Stomach smooth muscle (tissue), 2 donors: ENCODE results near the gene FOXA3.

ENCODE experiments used
- H3K27ac ChIP-seq: one replicate; pipeline ENCODE4 v1.7.0; 2013; ENCODE audit warnings: mild to moderate bottlenecking, low read length, inconsistent platforms
- H3K27me3 ChIP-seq, 2 donors: one replicate each; pipeline ENCODE4 v1.7.0; 2013; ENCODE audit warnings: low read length in 2 of 2; ENCODE audit not compliant: insufficient read depth in 2 of 2, control insufficient read depth in 1 of 2
- H3K36me3 ChIP-seq, 2 donors: one replicate each; pipeline ENCODE4 v1.7.0; 2013; ENCODE audit warnings: low read length in 2 of 2; ENCODE audit not compliant: control insufficient read depth in 2 of 2, insufficient read depth in 2 of 2
- H3K4me1 ChIP-seq: one replicate; pipeline ENCODE4 v1.7.0; 2013; ENCODE audit warnings: low read length; ENCODE audit not compliant: control insufficient read depth, insufficient read depth
- H3K4me3 ChIP-seq, 2 donors: one replicate each; pipeline ENCODE4 v1.7.0; 2013; ENCODE audit warnings: low read length in 2 of 2
- H3K9ac ChIP-seq, 2 donors: one replicate each; pipeline ENCODE4 v1.7.0; 2013; ENCODE audit warnings: low read length in 2 of 2, mild to moderate bottlenecking in 1 of 2
- H3K9me3 ChIP-seq, 2 donors: one replicate each; pipeline ENCODE4 v1.7.0; 2013; ENCODE audit warnings: low read length in 2 of 2; ENCODE audit not compliant: control insufficient read depth in 2 of 2
- donor health status: healthy.
- donor health status: Pancreatic carcinoma.

FOXA3 gene

DNA sequence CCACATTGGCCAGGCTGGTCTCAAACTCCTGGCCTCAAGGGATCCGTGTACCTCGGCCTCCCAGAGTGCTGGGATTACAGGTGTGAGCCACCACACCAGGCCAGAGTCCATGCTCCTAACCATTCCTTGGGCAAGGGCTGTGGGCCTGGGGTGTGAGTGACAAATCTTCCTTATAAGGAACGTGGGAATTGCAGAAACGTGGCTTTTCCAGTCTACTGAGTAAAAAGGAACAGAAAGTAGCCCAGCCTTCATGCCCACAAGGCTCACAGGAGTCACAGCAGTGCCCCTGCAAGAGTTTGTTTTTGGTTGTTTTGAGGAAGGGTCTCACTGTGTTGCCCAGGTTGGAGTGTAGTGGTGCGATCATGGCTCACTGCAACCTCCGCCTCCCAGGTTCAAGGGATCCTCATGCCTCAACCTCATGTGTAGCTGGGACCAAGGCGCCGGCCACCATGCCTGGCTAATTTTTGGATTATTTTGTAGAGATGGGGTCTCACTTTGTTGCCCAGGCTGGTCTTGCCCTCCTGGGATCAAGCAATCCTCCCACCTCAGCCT lies 33.2 kb downstream of the FOXA3 start:
- H3K4me3 ChIP-seq: no peak overlapping the region
- H3K36me3 ChIP-seq: peaks cover 10 to 14% of the 10 kb centered on the region in 2 donors

GRCh38 chr19:45899253-45899652 lies 35.1 kb downstream of the FOXA3 start:
- Histone ChIP-seq H3K9me3 (no peaks in the 10 kb centered on the region), H3K4me3 (no peak overlapping the region), H3K36me3 (peaks cover 10 to 14% of the 10 kb centered on the region in 2 donors), H3K27ac (no peak overlapping the region), H3K9ac (no peak overlapping the region), H3K27me3 (no peaks in the 10 kb centered on the region), H3K4me1 (peaks cover 20% of the 10 kb centered on the region)

More for the DNA sequence above, 33.2 kb downstream of the FOXA3 start:
- Histone ChIP-seq H3K27me3 (no peaks in the 10 kb centered on the region), H3K9ac (no peak overlapping the region), H3K9me3 (no peaks in the 10 kb centered on the region), H3K4me1 (peaks cover 12% of the 10 kb centered on the region), H3K27ac (no peak overlapping the region)

DNA sequence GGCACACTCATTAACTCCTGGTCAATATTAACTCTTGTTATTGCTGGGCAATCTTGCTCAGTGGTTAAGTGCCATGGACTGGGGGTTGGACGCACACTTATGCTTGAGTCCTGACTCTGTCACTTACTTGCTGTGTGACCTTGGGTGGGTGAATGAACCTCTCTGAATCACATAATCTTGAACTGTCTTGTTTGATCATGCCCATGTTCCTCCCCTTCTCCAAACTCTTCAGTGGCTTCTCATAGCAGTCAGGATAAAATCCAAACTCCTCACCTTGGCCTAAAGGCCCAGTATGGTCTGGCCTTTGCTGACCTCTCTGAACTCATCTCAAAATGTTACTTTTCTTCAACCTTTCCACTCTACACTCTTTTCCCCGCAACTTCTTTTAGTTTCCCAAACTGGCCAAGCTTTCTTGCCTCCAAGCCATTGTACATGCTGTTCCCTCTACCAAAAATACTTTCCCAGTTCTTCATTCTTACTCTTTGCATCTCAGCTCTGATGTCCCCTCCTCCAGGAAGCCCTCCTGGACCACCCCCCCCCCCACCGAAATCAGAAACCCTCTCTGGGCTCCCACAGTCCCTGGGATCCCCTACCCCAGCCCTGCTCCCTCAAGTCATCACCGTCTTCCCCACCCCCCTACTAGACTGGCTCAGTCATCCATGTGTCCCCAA lies 35.9 kb downstream of the FOXA3 start:
- no peak overlapping the region for H3K27ac ChIP-seq
- H3K27me3 ChIP-seq: no peaks in the 10 kb centered on the region
- H3K36me3 ChIP-seq: peaks cover 10 to 14% of the 10 kb centered on the region in 2 donors
- H3K4me1 ChIP-seq: peaks cover 20% of the 10 kb centered on the region
- H3K9me3 ChIP-seq: no peaks in the 10 kb centered on the region
- no peak overlapping the region for H3K9ac ChIP-seq
- no peak overlapping the region for H3K4me3 ChIP-seq

GRCh38 chr19:45900738-45901431 lies 36.8 kb downstream of the FOXA3 start:
- Histone ChIP-seq H3K27me3 (no peaks in the 10 kb centered on the region), H3K27ac (no peak overlapping the region), H3K4me3 (peak overlapping the region in 1 of 2 donors; percentile 69), H3K4me1 (peaks cover 20% of the 10 kb centered on the region), H3K36me3 (peaks cover 10 to 14% of the 10 kb centered on the region in 2 donors), H3K9me3 (no peaks in the 10 kb centered on the region), H3K9ac (peak overlapping the region; percentile 29 to 41)

DNA sequence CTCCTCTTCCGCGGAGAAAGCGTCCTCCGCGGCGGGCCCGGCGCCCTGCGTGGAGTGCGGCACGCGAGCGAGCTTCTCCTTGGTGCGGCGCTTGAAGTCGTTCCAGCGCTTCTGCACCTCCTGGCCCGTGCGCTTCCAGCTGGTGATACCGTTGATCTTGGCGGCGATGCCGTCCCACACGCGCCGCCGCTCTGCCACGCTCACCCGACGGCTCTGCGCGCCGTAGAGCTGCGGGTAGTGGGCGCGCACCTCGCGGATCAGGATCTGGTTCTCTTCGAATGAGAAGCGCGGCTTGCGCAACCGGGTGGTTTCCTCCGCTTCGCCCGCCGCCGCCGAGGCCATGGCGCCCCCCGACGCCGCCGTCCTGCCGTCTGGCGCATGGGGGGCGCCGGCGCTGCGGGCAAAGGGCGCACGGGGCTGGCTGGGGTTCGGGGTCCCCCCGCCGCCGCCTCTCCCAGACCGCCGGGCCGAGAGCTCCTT lies 37.3 kb downstream of the FOXA3 start:
- Histone ChIP-seq H3K9me3 (no peaks in the 10 kb centered on the region), H3K36me3 (peaks cover 10 to 14% of the 10 kb centered on the region in 2 donors), H3K4me3 (peak overlapping the region; percentile 57 to 69), H3K9ac (no peak overlapping the region), H3K27me3 (no peaks in the 10 kb centered on the region), H3K27ac (no peak overlapping the region), H3K4me1 (peaks cover 20% of the 10 kb centered on the region)

DNA sequence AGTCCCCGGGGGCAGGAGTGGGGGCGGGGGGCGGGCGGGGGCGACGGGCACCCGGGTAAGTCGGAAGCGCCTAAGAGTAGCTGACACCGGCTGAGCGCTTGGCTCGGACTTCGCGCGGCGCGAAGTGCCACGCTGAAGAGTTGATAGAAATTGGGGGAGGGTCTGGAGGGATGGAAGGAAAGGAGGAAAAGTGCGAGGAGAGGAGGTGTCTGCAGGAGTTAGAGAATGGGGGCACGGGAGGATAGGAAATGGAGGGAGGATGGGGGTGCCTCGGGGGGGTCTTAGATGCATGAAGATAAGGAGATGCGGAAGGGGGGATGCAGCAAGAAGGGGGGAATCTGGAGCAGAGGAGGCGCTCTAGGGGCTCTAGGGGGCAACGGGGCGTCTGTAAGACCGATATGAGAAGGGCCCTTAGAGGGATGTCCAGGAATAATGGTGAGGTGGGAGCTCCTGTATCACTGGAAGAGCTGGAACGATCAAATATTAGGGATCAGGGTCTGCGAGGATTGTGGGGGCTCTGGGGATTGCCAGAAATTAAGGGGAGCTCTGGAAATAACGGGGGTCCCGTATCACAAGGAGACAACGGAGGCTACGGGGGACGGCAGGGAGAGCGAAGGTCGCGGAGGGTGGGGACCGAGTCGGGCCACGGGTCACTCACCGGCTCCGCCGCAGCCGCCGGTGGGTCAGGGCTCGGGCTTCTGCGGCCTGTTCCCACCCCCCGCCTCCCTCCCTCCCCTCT lies 38.0 kb downstream of the FOXA3 start, which contains the start of gene MYPOP:
TSS of gene MYPOP (minus strand) at position 702 of the 739 bp plus-strand sequence. CDS start 840 bp downstream, outside the sequence.
- Histone ChIP-seq H3K9ac (peak within 1 kb of the TSS; percentile 86 to 90), H3K36me3 (peaks cover 10 to 14% of the 10 kb centered on the region in 2 donors), H3K4me1 (peaks cover 20% of the 10 kb centered on the region), H3K27me3 (no peaks in the 10 kb centered on the region), H3K9me3 (no peaks in the 10 kb centered on the region), H3K27ac (peak within 1 kb of the TSS; percentile 69), H3K4me3 (peak within 1 kb of the TSS; percentile 93 to 96)

GRCh38 chr19:45902651-45903625 lies 38.8 kb downstream of the FOXA3 start:
- Histone ChIP-seq H3K27ac (peak overlapping the region; percentile 69), H3K9ac (peak overlapping the region; percentile 64 to 70), H3K4me1 (peaks cover 20% of the 10 kb centered on the region), H3K36me3 (peaks cover 10 to 11% of the 10 kb centered on the region in 2 donors), H3K4me3 (peak overlapping the region; percentile 93 to 96), H3K9me3 (no peaks in the 10 kb centered on the region), H3K27me3 (no peaks in the 10 kb centered on the region)

DNA sequence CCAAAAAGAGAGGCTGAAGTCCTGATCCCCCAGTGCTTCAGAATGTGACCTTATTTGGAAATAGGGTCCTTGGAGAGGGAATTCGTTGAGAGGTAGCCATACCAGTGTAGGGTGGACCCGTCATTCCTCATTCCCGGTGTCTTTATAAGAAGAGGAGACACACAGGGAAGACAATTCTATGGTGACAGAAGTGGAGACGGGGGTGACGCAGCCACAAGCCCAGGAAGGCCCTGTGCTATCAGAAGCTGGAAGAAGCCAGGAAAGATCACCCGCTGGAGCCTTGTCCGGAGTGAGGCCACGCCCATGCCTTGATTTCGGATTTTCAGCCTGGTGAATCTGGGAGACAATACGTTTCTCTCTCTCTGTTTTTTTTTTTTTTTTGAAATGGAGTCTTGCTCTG lies 40.9 kb downstream of the FOXA3 start:
- Histone ChIP-seq H3K4me1 (peaks cover 20% of the 10 kb centered on the region), H3K9me3 (no peaks in the 10 kb centered on the region), H3K9ac (no peak overlapping the region), H3K27me3 (no peaks in the 10 kb centered on the region), H3K36me3 (peaks cover 0 to 6% of the 10 kb centered on the region in 2 donors), H3K4me3 (no peak overlapping the region), H3K27ac (no peak overlapping the region)

DNA sequence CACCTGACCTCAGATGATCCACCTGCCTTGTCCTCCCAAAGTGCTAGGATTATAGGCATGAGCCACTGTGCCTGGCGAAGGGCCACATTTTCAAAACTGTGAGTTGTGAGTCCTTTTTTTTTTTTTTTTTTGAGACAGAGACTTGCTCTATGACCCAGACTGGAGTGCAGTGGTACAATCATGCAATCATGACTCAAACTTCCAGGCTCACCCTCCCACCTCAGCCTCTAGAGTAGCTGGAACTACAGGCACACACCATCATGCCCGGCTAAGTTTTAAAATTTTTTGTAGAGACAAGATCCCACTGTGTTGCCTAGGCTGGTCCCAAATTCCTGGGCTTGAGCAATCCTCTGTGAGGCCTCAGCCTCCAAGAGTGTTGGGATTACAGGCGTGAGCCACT lies 42.1 kb downstream of the FOXA3 start:
- Histone ChIP-seq H3K27me3 (no peaks in the 10 kb centered on the region), H3K9me3 (no peaks in the 10 kb centered on the region), H3K4me3 (no peak overlapping the region), H3K9ac (no peak overlapping the region), H3K36me3 (no peaks in the 10 kb centered on the region), H3K27ac (no peak overlapping the region), H3K4me1 (peaks cover 15% of the 10 kb centered on the region)
